K562 (cell line): ENCODE data around the gene NCF2. TPM values are rescaled to one million over a fixed set of nuclear protein-coding genes. Genes with fewer than 3 reads are reported as not detected.

Source experiments
- ARID1B ChIP-seq: fragments of 450-650 bp; IDR thresholded peaks from 2 replicates; pipeline ENCODE4 v1.6.1; 2016; ENCODE audit warnings: antibody characterized with exemption, mild to moderate bottlenecking, inconsistent platforms
- ATF6 ChIP-seq: sonication (generic); formaldehyde crosslinking; IDR thresholded peaks from 2 replicates; pipeline ENCODE4 v1.4.0; 2020; ENCODE audit warnings: mild to moderate bottlenecking, missing genetic modification reagents
- GTF2E2 ChIP-seq: fragments of 200-800 bp; sonication (Bioruptor generic); IDR thresholded peaks from 2 replicates; pipeline ENCODE4 v1.6.1; 2016; ENCODE audit warnings: missing genetic modification characterization, missing compliant biosample characterization
- JUN ChIP-seq, 2 experiments: sonication (generic) in 1 of 2; formaldehyde crosslinking in 1 of 2; IDR thresholded peaks; 2 replicates each; pipeline versions ENCODE4 v1.6.1 to v1.8.0; 2012 to 2022; ENCODE audit warnings: borderline replicate concordance in 2 of 2, mild to moderate bottlenecking in 2 of 2, improper control_type of control experiment in 1 of 2, low read depth in 1 of 2, low read length in 1 of 2, missing genetic modification reagents in 1 of 2
- RCOR1 ChIP-seq, 2 experiments: IDR thresholded peaks; 2 replicates each; pipeline ENCODE4 v1.6.1; 2012; ENCODE audit warnings: low read depth in 2 of 2, low read length in 2 of 2, borderline replicate concordance in 1 of 2, improper control_type of control experiment in 1 of 2
- REST ChIP-seq, 2 experiments: fragments of 450-650 bp; formaldehyde crosslinking in 1 of 2; IDR thresholded peaks; 2 replicates each; pipeline versions ENCODE4 v1.4.0 to v1.6.1; 2014 to 2020; ENCODE audit warnings: mild to moderate bottlenecking in 2 of 2, borderline replicate concordance in 1 of 2, low read depth in 1 of 2
- ZNF282 ChIP-seq: sonication (generic); formaldehyde crosslinking; IDR thresholded peaks from 2 replicates; pipeline ENCODE4 v1.8.1; 2023; ENCODE audit warnings: missing genetic modification reagents
- ZNF518B ChIP-seq: fragments of 250-450 bp; sonication (Bioruptor Pico); IDR thresholded peaks from 2 replicates; pipeline ENCODE4 v1.5.0; 2021; ENCODE audit warnings: mild to moderate bottlenecking, moderate library complexity
- polyA plus RNA-seq, 8 experiments: library from polyadenylated mRNA; depleted of rRNA in 4 of 8; stranded (reverse) in 5 of 8; unstranded in 3 of 8; fragments of >200 nt; fragmentation: Nextera tagmentation in 2 of 8; fragmentation: Illumina TruSeq in 1 of 8; extraction: Ambion mirVana in 2 of 8; extraction: Trizol in 1 of 8; gene quantifications; 2 replicates each; pipeline versions ENCODE4 v1.2.1 to v1.2.3, GENCODE V29; 2011 to 2014; ENCODE audit warnings: inconsistent platforms in 1 of 8, missing spikeins in 1 of 8
- total RNA-seq, 7 experiments: library from RNA; depleted of rRNA in 6 of 7; stranded (reverse); fragments of >200 nt in 6 of 7; fragmentation: Illumina TruSeq in 2 of 7; extraction: Trizol in 2 of 7; gene quantifications; 2 replicates each; pipeline versions ENCODE4 v1.2.1 to v1.2.3, GENCODE V29; 2011 to 2021; ENCODE audit warnings: low replicate concordance in 1 of 7

Gene NCF2
- total and polyA plus RNA-seq, 9 of the 15 experiments (the other 6 are each of a cell fraction or from before 2014, with no cell fraction given) = 0.07 to 0.54 (median 0.16) TPM; not detected in 3

GRCh38 chr1:183604038-183604808 is 14.0 kb upstream of the NCF2 start (continued):
- TF ChIP-seq REST (IDR thresholded peaks at IDR 0.05; ENCODE audit: borderline replicate concordance) (no peak), REST (CRISPR knock-in tag; IDR thresholded peaks at IDR 0.05; ENCODE audit: low read depth) (no peak), JUN (IDR thresholded peaks at IDR 0.05; ENCODE audit: borderline replicate concordance, low read depth, low read length) (peak; percentile 96), JUN (CRISPR knock-in tag; IDR thresholded peaks at IDR 0.05; ENCODE audit: borderline replicate concordance) (no peak), GTF2E2 (tag) (peak; percentile 34; the same call in 1 of the 2 replicates), ZNF282 (CRISPR knock-in tag) (no peak), ZNF518B (CRISPR knock-in tag) (no peak), RCOR1 (IDR thresholded peaks at IDR 0.05; ENCODE audit: borderline replicate concordance in 1 of 2, low read depth in 2 of 2, low read length in 2 of 2) (0 out of 4 replicates have a peak, but pooled peaks of 1 of the 2 experiments have one; percentile 28), ARID1B (peak; percentile 70; the same call in 1 of the 2 replicates), ATF6 (CRISPR knock-in tag) (no peak)
